ENCODE results near the gene KRT80. TPM values are rescaled to one million over a fixed set of nuclear protein-coding genes. Genes with fewer than 3 reads are reported as not detected.

KRT80 gene
- total RNA-seq, 4 donors from 2014 or later = 78.6 to 293 (median 185) TPM

GRCh38 chr12:52238207-52238840 lies 46.5 kb upstream of the KRT80 start:
- H3K27me3 ChIP-seq = peaks cover 12% of the 10 kb centered on the region
- no peaks in the 10 kb centered on the region for H3K9me3 ChIP-seq
- DNase-seq (ENCODE audit: low spot score in 2 of 2) = peak in 1 of 2 donors; percentile 46
- no peak overlapping the region for H3K27ac ChIP-seq
- WGBS = 77% methylated on average over 4 of the region's 4 CpGs
- H3K36me3 ChIP-seq = no peaks in the 10 kb centered on the region
- TF ChIP-seq CTCF (IDR thresholded peaks at IDR 0.05) (no peak), EP300 (IDR thresholded peaks at IDR 0.05) (no peak), POLR2A (IDR thresholded peaks at IDR 0.05) (no peak), POLR2AphosphoS5 (IDR thresholded peaks at IDR 0.05) (no peak)
- H3K4me3 ChIP-seq = no peak overlapping the region
- H3K4me1 ChIP-seq = peaks cover 15% of the 10 kb centered on the region

- H3K4me3 ChIP-seq = no peak overlapping the region
- TF ChIP-seq CTCF (IDR thresholded peaks at IDR 0.05) (no peak), POLR2A (IDR thresholded peaks at IDR 0.05) (no peak), EP300 (IDR thresholded peaks at IDR 0.05) (no peak), POLR2AphosphoS5 (IDR thresholded peaks at IDR 0.05) (no peak)
- 97% methylated on average over 3 of the region's 3 CpGs for WGBS
- peaks cover 28% of the 10 kb centered on the region for H3K27me3 ChIP-seq
- H3K9me3 ChIP-seq = no peaks in the 10 kb centered on the region
- no peaks in the 10 kb centered on the region for H3K36me3 ChIP-seq
- peak in 1 of 2 donors; percentile 32 for DNase-seq (ENCODE audit: low spot score in 2 of 2)
- peaks cover 25% of the 10 kb centered on the region for H3K4me1 ChIP-seq
- no peak overlapping the region for H3K27ac ChIP-seq
These were observed 44.7 kb upstream of the KRT80 start for GRCh38 chr12:52236386-52237050.

GRCh38 chr12:52235822-52236361 lies 44.1 kb upstream of the KRT80 start:
- Histone ChIP-seq H3K36me3 (no peaks in the 10 kb centered on the region), H3K4me3 (peak overlapping the region; percentile 38), H3K9me3 (no peaks in the 10 kb centered on the region), H3K4me1 (peaks cover 32% of the 10 kb centered on the region), H3K27ac (no peak overlapping the region), H3K27me3 (peaks cover 28% of the 10 kb centered on the region)
- 91% methylated on average over 4 of the region's 4 CpGs for WGBS
- peak in 1 of 2 donors; percentile 50 for DNase-seq (ENCODE audit: low spot score in 2 of 2)
- TF ChIP-seq POLR2A (IDR thresholded peaks at IDR 0.05) (no peak), EP300 (IDR thresholded peaks at IDR 0.05) (no peak), POLR2AphosphoS5 (IDR thresholded peaks at IDR 0.05) (no peak), CTCF (IDR thresholded peaks at IDR 0.05) (no peak)

- Histone ChIP-seq H3K36me3 (no peaks in the 10 kb centered on the region), H3K27ac (no peak overlapping the region), H3K9me3 (no peaks in the 10 kb centered on the region), H3K4me1 (peaks cover 36% of the 10 kb centered on the region), H3K27me3 (peaks cover 28% of the 10 kb centered on the region), H3K4me3 (peak overlapping the region; percentile 38)
- peak in 1 of 2 donors; percentile 61 for DNase-seq (ENCODE audit: low spot score in 2 of 2)
- TF ChIP-seq POLR2AphosphoS5 (IDR thresholded peaks at IDR 0.05) (no peak), EP300 (IDR thresholded peaks at IDR 0.05) (no peak), CTCF (IDR thresholded peaks at IDR 0.05) (no peak), POLR2A (IDR thresholded peaks at IDR 0.05) (no peak)
- 88% methylated on average over 15 of the region's 15 CpGs for WGBS
These were observed 43.4 kb upstream of the KRT80 start for GRCh38 chr12:52235001-52235764.

Measured in suprapubic skin (tissue), 4 donors.